Activated CD8-positive, alpha-beta T cell treated with anti-CD3 and anti-CD28 coated beads for 36 hours (primary cell): ENCODE data around the gene DROSHA. TPM values are rescaled to one million over a fixed set of nuclear protein-coding genes. Genes with fewer than 3 reads are reported as not detected.

ENCODE experiments used
- ATAC-seq: fragments of 200-7000 bp; cut with Tn5 transposase; one replicate; pipeline ENCODE4 v1.10.0; 2021; ENCODE audit warnings: mild to moderate bottlenecking, moderate library complexity
- CTCF ChIA-PET: fragments of 350-600 bp; sonication (Branson Sonifier 250); formaldehyde crosslinking; loops from one replicate; lab custom pipeline; 2021; ENCODE audit warnings: antibody characterized with exemption; lab: Charles Lee
- POLR2A ChIA-PET: fragments of 350-600 bp; sonication (Branson Sonifier 250); formaldehyde crosslinking; loops from one replicate; lab custom pipeline; 2021; ENCODE audit warnings: antibody characterized with exemption; lab: Charles Lee
- DNase-seq: peaks from one replicate; pipeline ENCODE4 v3.0.0-alpha.2; 2020
- H3K27ac Mint-ChIP-seq: one replicate; pipeline ENCODE4 v1.8.0; 2021; ENCODE audit warnings: mild to moderate bottlenecking, mixed read lengths
- H3K27me3 Mint-ChIP-seq: one replicate; pipeline ENCODE4 v1.8.0; 2021; ENCODE audit warnings: mixed read lengths
- H3K36me3 Mint-ChIP-seq: one replicate; pipeline ENCODE4 v1.8.0; 2021; ENCODE audit warnings: low read depth, mixed read lengths
- H3K4me1 Mint-ChIP-seq: one replicate; pipeline ENCODE4 v1.8.0; 2021; ENCODE audit warnings: low read depth, mixed read lengths
- H3K4me3 Mint-ChIP-seq: one replicate; pipeline ENCODE4 v1.8.0; 2021; ENCODE audit warnings: mild to moderate bottlenecking, moderate library complexity, mixed read lengths
- H3K9me3 Mint-ChIP-seq: one replicate; pipeline ENCODE4 v1.8.0; 2021; ENCODE audit warnings: mixed read lengths
- intact Hi-C: fragments of 100-400 bp; cut with micrococcal nuclease; formaldehyde crosslinking; loops from one replicate; pipeline ENCODE4 v1.10.0; 2022
- total RNA-seq, 2 experiments: library from RNA; stranded (reverse); gene quantifications; one replicate each; pipeline ENCODE4 v1.2.3, GENCODE V29; 2021
- TF ChIP-seq, protein P1 (sequence below): fragments of 200-600 bp; IDR thresholded peaks from one replicate; pipeline ENCODE4 v1.8.0; 2022; ENCODE audit warnings: antibody characterized with exemption, mild to moderate bottlenecking

DROSHA gene
- total RNA-seq, 2 experiments from 2014 or later = 57.8 to 61.0 TPM

GRCh38 chr5:31511305-31511704 lies 20.6 kb downstream of the DROSHA start:
- peaks cover 52% of the 10 kb centered on the region for H3K36me3 Mint-ChIP-seq
- intact Hi-C loops = no loop called here
- ChIA-PET POLR2A (no interaction called here), CTCF (no interaction called here)
- no peak overlapping the region for H3K4me3 Mint-ChIP-seq
- H3K27ac Mint-ChIP-seq = no peak overlapping the region
- TF ChIP-seq, protein P1, sequence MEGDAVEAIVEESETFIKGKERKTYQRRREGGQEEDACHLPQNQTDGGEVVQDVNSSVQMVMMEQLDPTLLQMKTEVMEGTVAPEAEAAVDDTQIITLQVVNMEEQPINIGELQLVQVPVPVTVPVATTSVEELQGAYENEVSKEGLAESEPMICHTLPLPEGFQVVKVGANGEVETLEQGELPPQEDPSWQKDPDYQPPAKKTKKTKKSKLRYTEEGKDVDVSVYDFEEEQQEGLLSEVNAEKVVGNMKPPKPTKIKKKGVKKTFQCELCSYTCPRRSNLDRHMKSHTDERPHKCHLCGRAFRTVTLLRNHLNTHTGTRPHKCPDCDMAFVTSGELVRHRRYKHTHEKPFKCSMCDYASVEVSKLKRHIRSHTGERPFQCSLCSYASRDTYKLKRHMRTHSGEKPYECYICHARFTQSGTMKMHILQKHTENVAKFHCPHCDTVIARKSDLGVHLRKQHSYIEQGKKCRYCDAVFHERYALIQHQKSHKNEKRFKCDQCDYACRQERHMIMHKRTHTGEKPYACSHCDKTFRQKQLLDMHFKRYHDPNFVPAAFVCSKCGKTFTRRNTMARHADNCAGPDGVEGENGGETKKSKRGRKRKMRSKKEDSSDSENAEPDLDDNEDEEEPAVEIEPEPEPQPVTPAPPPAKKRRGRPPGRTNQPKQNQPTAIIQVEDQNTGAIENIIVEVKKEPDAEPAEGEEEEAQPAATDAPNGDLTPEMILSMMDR = no peak
- ATAC-seq = no peak
- no peaks in the 10 kb centered on the region for H3K9me3 Mint-ChIP-seq
- H3K27me3 Mint-ChIP-seq = no peaks in the 10 kb centered on the region
- no peaks in the 10 kb centered on the region for H3K4me1 Mint-ChIP-seq
- DNase-seq = no peak

GRCh38 chr5:31504529-31504928 lies 27.4 kb downstream of the DROSHA start:
- Mint-ChIP-seq H3K36me3 (peaks cover 57% of the 10 kb centered on the region), H3K4me3 (no peak overlapping the region), H3K9me3 (no peaks in the 10 kb centered on the region), H3K27me3 (no peaks in the 10 kb centered on the region), H3K4me1 (no peaks in the 10 kb centered on the region), H3K27ac (no peak overlapping the region)
- DNase-seq = no peak
- ChIA-PET CTCF (no interaction called here), POLR2A (no interaction called here)
- TF ChIP-seq, protein P1 = no peak
- ATAC-seq = no peak
- intact Hi-C loops = no loop called here

- H3K27ac Mint-ChIP-seq = no peak overlapping the region
- CTCF ChIA-PET = no interaction called here
- no peak for ATAC-seq
Measured at GRCh38 chr5:31502506-31502905, 29.4 kb downstream of the DROSHA start.

DNA sequence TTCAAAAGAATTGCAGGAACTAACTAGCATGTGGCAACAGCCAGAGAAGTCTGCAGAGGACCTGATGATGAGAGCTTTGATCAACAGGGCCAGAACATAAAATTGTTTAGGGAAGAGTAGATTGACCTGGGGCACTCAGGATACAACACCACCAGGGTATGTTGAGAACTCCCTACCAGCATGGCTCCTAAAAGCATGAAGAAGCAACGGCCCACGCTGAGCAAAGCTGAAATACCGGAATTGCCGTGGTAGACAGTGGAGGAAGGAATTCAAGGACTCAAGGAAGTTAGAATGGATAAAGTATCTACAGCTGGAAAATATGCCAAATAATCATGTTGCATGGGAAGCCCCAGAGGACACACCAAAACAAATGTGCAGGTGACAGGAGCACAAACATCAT lies 31.6 kb downstream of the DROSHA start:
- ATAC-seq = no peak
- H3K4me3 Mint-ChIP-seq = no peak overlapping the region
- DNase-seq = no peak
- peaks cover 57% of the 10 kb centered on the region for H3K36me3 Mint-ChIP-seq
- no peaks in the 10 kb centered on the region for H3K9me3 Mint-ChIP-seq
- no peaks in the 10 kb centered on the region for H3K4me1 Mint-ChIP-seq
- CTCF ChIA-PET = no interaction called here
- H3K27me3 Mint-ChIP-seq = no peaks in the 10 kb centered on the region
- POLR2A ChIA-PET = no interaction called here
- intact Hi-C loops = no loop called here
- TF ChIP-seq, protein P1 = no peak
- no peak overlapping the region for H3K27ac Mint-ChIP-seq

More at GRCh38 chr5:31502506-31502905, 29.4 kb downstream of the DROSHA start:
- Mint-ChIP-seq H3K27me3 (no peaks in the 10 kb centered on the region), H3K36me3 (peaks cover 52% of the 10 kb centered on the region), H3K9me3 (no peaks in the 10 kb centered on the region), H3K4me1 (no peaks in the 10 kb centered on the region), H3K4me3 (no peak overlapping the region)
- POLR2A ChIA-PET = no interaction called here
- DNase-seq = no peak
- TF ChIP-seq, protein P1 = no peak
- intact Hi-C loops = no loop called here

DNA sequence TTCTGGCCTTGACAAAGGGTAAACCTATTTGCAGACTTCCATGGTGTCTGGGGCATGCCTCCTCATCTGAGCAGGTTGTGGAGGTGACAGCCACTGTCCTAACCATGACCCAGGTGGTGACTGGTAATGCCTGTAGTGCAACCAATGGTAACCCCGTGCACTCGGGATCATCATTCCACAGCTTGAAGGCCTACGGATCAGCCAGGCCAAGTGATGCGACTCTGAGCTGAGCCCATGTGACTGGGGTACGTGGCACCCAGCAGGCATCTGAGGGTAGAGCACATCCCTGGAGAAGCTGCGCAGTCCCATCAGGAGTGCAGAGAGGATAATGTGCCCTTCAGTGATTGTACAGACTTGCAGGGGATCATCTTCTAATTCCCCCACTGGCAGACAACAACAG lies 35.0 kb downstream of the DROSHA start:
- DNase-seq = no peak
- H3K4me3 Mint-ChIP-seq = no peak overlapping the region
- no peaks in the 10 kb centered on the region for H3K27me3 Mint-ChIP-seq
- no peak for ATAC-seq
- H3K9me3 Mint-ChIP-seq = no peaks in the 10 kb centered on the region
- TF ChIP-seq, protein P1 = no peak
- no peak overlapping the region for H3K27ac Mint-ChIP-seq
- intact Hi-C loops = no loop called here
- POLR2A ChIA-PET = no interaction called here
- CTCF ChIA-PET = no interaction called here
- peaks cover 44% of the 10 kb centered on the region for H3K36me3 Mint-ChIP-seq
- no peaks in the 10 kb centered on the region for H3K4me1 Mint-ChIP-seq
